H54 (cell line): ENCODE measurements around the gene EPHB2.
A peak's percentile ranks its signal among the peaks of the same experiment; 100 is the strongest.

Experiments used
- DNase-seq: peaks from one replicate; pipeline ENCODE4 v3.0.0; 2011; ENCODE audit warnings: low spot score, mixed read lengths; ENCODE audit not compliant: insufficient read length
- FAIRE-seq: peaks from 3 replicates; lab custom pipeline; 2011; peaks lifted over from hg19 to GRCh38; lab: Jason Lieb, UNC
- POLR2A ChIP-seq: IDR thresholded peaks from 2 replicates; pipeline ENCODE4 v1.6.1; 2011; ENCODE audit warnings: low read depth, mild to moderate bottlenecking, low read length

The EPHB2 gene

DNA sequence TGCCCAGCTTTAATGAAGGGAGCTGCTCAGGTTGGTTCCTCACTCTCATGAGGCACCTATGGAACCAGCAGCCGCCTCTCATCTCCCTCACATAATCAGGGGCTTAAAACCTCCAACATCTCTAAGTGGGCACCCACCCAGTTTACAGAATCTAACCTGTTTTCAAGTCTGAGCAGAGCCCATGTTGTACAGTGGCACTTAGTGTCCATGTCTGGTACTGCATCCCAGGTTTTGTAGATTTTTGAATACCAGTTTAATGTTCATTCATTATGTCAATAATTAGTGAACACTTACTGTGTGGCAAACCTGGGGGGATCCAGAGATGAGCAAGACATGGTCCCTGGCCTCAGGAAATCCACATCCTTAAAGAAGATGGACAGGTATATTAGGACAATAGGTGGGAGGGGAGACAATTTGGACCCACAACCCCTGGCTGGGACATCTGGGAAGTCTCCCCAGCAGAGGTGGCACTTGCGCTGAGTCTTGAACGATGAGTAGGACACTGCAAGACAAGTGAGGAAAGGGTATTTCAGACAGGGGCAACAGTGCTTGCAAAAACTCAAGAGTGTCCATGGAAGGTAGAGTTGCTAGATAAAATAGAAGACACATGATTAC is 178.7 kb downstream of the EPHB2 start:
- no peak for DNase-seq
- FAIRE-seq: no peak
- no peak for TF ChIP-seq POLR2A

DNA sequence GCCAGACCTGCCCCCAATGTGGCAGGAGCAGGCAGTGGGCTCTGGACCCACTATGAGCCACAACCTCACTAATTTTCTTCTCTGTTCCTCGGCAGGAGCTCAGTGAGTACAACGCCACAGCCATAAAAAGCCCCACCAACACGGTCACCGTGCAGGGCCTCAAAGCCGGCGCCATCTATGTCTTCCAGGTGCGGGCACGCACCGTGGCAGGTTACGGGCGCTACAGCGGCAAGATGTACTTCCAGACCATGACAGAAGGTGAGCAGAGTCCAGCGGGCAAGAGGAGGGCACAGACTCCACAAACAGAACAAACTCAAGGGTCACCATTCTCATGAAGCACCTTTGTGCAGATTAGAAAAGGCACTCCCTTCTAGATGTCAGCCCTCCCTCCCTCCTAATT is 182.2 kb downstream of the EPHB2 start:
- no peak for DNase-seq
- FAIRE-seq: no peak
- TF ChIP-seq POLR2A: no peak

DNA sequence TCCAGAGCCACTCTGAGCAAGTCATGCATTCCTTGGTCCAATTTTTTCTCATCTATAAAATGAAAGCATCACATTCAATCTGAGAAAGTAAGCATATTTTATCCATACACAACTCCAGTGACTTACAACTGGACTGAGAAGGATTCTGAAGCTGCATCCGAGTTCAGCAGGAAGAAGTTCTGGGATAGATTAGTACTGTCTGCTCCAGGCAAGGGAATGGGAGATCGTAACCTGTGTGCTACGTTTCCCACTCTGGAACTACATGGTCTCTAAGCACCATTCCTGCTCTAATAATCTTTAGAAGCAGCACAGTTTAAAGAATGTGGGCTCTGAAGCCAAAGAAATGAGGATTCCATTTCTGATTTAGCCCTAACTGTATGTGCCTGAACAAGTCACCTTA is 182.7 kb downstream of the EPHB2 start:
- no peak for TF ChIP-seq POLR2A
- FAIRE-seq (no peak), DNase-seq (no peak)

DNA sequence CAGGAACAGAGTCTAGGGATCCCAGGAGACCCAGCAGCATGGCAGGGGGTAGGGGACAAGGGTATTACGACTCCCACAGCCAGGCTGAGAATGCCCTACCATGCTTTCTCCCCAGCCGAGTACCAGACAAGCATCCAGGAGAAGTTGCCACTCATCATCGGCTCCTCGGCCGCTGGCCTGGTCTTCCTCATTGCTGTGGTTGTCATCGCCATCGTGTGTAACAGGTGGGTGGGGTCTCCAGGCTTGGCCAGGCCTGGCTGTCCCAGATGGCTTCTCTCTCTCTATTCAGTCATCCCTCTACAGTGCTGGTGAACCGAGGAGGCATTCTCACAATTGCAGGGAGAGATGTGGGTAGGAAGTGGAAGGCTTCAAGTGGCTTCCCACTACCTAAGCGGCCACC is 184.7 kb downstream of the EPHB2 start:
- DNase-seq (no peak), FAIRE-seq (no peak)
- no peak for TF ChIP-seq POLR2A

DNA sequence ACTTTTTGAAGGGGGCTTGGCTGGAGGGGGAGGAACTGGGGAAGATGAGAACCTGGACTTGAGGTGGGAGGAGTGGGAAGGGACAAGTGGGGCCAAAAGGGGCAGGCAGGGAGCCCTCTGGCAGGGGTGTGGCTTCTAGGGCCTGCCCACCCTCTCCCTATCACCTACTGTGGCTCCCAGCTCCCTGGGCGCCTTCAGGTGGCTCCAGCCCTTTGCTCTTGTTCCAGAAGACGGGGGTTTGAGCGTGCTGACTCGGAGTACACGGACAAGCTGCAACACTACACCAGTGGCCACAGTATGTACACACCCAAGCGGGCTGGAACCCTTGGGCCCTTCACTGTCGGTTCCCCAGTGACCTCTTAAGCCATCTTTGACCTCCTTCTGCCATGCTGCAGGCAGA is 185.5 kb downstream of the EPHB2 start:
- FAIRE-seq (no peak), DNase-seq (no peak)
- no peak for TF ChIP-seq POLR2A

DNA sequence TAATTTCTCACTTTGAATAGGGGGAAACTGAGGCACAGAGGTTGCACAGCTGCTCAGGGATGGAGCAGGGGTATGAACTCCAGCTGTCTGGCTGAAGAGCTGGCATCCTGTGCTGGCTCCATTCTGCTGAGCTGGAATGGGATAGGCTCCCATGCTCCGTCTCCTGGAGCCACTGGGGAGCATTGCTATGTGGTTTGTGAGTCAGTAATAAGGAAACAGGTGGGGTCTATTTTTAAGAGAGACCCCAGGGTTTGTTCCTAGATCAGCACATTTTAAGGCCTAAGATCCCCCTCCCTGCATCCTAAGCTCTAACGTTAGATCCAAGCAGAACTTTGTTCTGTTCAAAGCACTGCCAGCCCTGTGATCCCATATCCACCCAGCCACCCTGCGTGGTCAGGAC is 189.8 kb downstream of the EPHB2 start:
- DNase-seq (no peak), FAIRE-seq (no peak)
- TF ChIP-seq POLR2A: no peak

DNA sequence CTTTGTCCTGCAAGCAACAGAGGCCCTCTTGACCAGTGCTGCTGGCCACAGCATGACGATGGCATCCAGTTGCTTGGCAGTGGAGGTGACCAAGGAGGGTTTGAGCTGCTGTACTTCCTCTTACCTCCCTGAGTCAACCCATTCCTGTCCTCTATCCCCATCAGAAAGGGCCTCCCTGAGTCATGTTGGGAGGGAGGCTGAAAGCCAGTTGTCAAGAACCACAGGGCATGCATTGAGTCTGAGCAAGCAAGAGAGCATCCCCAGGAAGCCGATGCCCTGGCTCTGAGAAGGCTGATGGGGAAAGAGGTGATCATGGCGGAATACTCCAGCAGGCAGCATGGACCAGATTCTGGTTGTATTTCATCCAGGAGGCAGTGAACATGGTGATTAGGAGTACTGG is 192.5 kb downstream of the EPHB2 start:
- peak; percentile 70 for DNase-seq
- no peak for TF ChIP-seq POLR2A
- peak; percentile 75 for FAIRE-seq

DNA sequence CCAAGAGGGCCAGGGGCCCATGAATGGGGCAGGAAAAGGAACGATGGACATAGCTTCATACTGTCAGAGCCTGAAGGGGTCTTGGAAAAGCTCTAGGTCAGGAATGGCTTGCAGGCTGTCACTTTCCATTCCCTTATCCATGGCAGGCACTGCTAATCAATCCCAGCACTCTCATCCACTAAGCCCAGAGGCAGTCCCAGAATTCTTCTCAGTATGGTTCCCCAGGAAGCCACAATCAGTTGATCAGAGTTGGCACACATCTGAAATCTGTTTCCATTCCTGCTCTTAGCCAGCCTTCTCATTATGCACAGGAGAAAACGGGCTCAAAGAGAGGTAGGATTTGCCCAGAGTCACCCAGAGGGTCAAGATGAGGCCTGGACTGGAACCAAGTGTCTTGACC is 196.3 kb downstream of the EPHB2 start:
- no peak for TF ChIP-seq POLR2A
- no peak for FAIRE-seq

DNA sequence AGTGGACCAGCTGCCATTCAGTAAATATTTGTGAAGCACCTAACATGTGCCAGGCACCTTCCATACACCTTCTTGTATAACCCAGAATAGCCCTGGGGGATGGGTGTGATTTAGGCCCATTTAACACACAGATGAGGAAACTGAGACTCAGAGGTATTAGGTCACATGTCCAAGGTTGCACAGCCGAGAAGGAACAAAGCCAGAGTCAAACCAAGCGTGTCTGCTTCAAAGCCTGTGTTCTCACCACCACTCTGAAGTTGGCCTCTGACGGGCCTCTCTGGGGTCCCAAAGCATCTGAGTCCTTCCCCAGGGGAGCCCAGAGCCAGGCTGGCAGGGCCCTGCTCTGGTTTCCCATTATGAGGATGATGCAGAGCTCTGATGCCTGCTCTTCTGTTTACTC is 196.9 kb downstream of the EPHB2 start:
- FAIRE-seq: no peak
- no peak for TF ChIP-seq POLR2A
- no peak for DNase-seq

More for the DNA sequence above, 196.3 kb downstream of the EPHB2 start:
- DNase-seq: no peak

DNA sequence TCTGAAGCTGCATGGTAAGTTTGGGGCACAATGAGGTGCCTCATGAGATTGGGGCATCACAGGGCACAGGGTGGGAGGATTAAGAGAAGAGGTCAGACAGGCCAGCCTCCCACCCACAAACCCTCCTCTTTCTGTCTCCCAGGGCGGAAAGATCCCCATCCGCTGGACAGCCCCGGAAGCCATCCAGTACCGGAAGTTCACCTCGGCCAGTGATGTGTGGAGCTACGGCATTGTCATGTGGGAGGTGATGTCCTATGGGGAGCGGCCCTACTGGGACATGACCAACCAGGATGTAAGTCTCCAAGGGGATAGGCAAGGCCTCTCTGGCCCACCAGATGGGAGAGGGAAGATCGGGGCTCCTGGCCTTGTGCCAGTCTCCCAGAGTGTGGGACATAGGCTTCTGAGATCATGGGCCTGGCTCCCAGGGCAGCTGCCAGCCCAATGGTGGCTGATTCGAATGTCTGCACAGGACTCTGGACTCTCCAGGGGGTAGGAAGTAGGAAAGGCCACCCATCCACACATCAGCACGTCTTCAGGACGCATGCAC is 198.3 kb downstream of the EPHB2 start:
- no peak for DNase-seq
- FAIRE-seq: no peak
- TF ChIP-seq POLR2A: no peak

DNA sequence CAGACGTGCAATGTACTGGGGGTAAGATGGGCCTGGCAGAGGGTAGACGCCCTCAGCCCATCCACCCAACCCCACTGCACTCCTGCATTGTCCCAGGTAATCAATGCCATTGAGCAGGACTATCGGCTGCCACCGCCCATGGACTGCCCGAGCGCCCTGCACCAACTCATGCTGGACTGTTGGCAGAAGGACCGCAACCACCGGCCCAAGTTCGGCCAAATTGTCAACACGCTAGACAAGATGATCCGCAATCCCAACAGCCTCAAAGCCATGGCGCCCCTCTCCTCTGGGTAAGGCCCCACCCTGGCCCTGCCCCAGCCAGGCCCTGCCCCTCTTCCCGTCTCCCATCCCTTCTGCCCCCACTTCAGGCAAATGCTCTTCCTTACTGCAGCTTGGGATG is 199.6 kb downstream of the EPHB2 start:
- no peak for TF ChIP-seq POLR2A
- FAIRE-seq (no peak), DNase-seq (no peak)

DNA sequence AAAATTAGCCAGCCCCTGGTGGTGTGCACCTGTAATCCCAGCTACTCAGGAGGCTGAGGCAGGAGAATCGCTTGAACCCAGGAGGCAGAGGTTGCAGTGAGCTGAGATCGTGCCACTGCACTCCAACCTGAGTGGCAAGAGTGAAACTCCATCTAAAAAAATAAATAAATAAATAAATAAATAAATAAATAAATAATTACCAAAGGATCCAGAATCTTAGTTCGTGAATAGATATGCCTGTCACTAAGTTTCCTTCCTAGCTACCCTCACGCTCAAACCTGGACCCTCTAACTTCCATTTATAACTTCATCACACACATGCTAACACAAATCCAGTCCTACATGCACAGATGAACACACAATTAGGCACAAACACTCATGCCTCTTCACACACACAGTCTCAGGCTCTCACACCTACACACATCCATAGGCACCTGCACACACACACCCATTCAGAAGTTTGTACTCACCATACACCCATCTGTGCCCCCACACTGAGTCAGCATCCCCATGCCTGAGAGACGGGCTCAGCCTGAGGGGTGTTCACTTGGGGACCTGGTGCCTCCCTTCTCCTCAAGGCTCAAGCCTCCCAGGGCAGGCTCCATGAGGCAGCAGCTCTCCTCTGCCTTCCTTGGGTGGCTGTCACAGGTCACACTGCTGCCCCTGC is 200.5 kb downstream of the EPHB2 start:
- no peak for DNase-seq
- TF ChIP-seq POLR2A: no peak
- FAIRE-seq: no peak

DNA sequence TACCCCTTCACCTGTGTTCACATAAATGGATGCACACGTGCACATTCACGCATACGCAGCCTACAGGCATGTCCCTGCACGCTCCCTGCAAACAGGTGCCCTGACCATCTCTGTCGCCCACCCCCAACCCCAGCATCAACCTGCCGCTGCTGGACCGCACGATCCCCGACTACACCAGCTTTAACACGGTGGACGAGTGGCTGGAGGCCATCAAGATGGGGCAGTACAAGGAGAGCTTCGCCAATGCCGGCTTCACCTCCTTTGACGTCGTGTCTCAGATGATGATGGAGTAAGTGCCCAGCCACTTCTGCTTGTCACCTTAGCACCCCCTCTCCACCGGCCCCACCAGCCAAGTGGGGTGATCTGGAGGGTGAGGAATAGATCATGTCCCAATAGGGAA is 201.7 kb downstream of the EPHB2 start:
- no peak for TF ChIP-seq POLR2A
- FAIRE-seq: no peak
- DNase-seq: no peak

DNA sequence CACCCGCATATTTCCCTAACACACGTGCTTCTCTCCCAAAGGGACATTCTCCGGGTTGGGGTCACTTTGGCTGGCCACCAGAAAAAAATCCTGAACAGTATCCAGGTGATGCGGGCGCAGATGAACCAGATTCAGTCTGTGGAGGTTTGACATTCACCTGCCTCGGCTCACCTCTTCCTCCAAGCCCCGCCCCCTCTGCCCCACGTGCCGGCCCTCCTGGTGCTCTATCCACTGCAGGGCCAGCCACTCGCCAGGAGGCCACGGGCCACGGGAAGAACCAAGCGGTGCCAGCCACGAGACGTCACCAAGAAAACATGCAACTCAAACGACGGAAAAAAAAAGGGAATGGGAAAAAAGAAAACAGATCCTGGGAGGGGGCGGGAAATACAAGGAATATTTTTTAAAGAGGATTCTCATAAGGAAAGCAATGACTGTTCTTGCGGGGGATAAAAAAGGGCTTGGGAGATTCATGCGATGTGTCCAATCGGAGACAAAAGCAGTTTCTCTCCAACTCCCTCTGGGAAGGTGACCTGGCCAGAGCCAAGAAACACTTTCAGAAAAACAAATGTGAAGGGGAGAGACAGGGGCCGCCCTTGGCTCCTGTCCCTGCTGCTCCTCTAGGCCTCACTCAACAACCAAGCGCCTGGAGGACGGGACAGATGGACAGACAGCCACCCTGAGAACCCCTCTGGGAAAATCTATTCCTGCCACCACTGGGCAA is 202.9 kb downstream of the EPHB2 start:
- DNase-seq (no peak), FAIRE-seq (no peak)
- TF ChIP-seq POLR2A: no peak
